Body of pancreas (tissue), 4 donors: ENCODE measurements around the gene ZFHX3. TPM values are rescaled to one million over a fixed set of nuclear protein-coding genes. Genes with fewer than 3 reads are reported as not detected.

Experiments used
- ATAC-seq: fragments of 150-250 bp; one replicate; pipeline ENCODE4 v1.9.1; 2016
- DNase-seq, 4 donors: peaks; one replicate each; pipeline ENCODE4 v3.0.0-alpha.2; 2019
- H3K27ac ChIP-seq, 4 donors: fragments of 200-600 bp; sonication (generic); 1 replicate in 3 of 4; 2 replicates in 1 of 4; pipeline versions ENCODE4 v1.5.1 to v1.6.1; 2016 to 2019; ENCODE audit warnings: mild to moderate bottlenecking in 1 of 4, mixed read lengths in 1 of 4, moderate library complexity in 1 of 4
- H3K27me3 ChIP-seq, 2 donors: fragments of 200-600 bp; sonication (generic); one replicate each; pipeline ENCODE4 v1.6.0; 2016; ENCODE audit warnings: mild to moderate bottlenecking in 1 of 2
- H3K36me3 ChIP-seq, 2 donors: fragments of 200-600 bp; sonication (generic); replicated peaks in 1 of 2; 2 replicates each; pipeline ENCODE4 v1.5.1; 2016; ENCODE audit warnings: low read depth in 2 of 2; ENCODE audit not compliant: insufficient read depth in 1 of 2
- H3K4me1 ChIP-seq: fragments of 200-600 bp; sonication (generic); one replicate; pipeline ENCODE4 v1.6.0; 2016
- H3K4me3 ChIP-seq, 2 donors: fragments of 200-600 bp; sonication (generic); 1 replicate in 1 of 2; 2 replicates in 1 of 2; pipeline ENCODE4 v1.5.1; 2016 to 2019
- H3K9me3 ChIP-seq, 3 donors: fragments of 200-600 bp; sonication (generic); 1 replicate in 2 of 3; 2 replicates in 1 of 3; pipeline ENCODE4 v1.5.1; 2016
- POLR2A ChIP-seq, 3 donors: fragments of 450-650 bp; IDR thresholded peaks; one replicate each; pipeline ENCODE4 v1.6.1; 2016; ENCODE audit warnings: antibody characterized with exemption in 3 of 3, mild to moderate bottlenecking in 2 of 3
- WGBS, 2 donors: methylation state at CpG; one replicate each; pipeline ENCODE4 v1.1.5; 2017; 5-methylcytosine and 5-hydroxymethylcytosine counted together
- intact Hi-C: fragments of 100-400 bp; cut with DNase I; formaldehyde crosslinking; loops from one replicate; pipeline ENCODE4 v1.15.1; 2023
- total RNA-seq, 2 donors: library from RNA; depleted of rRNA; stranded (reverse); fragments of >200 nt; gene quantifications; one replicate each; pipeline ENCODE4 v1.1.0, GENCODE V29; 2016
- TF ChIP-seq, protein P1 (sequence below), 7 experiments: fragments of 450-650 bp in 4 of 7; fragments of 200-600 bp in 3 of 7; sonication (generic) in 3 of 7; IDR thresholded peaks; one replicate each; pipeline ENCODE4 v1.5.1; 2016 to 2019; ENCODE audit warnings: antibody characterized with exemption in 7 of 7

Gene ZFHX3
- total RNA-seq, 2 donors from 2014 or later, result 22.4 to 24.6 TPM

DNA sequence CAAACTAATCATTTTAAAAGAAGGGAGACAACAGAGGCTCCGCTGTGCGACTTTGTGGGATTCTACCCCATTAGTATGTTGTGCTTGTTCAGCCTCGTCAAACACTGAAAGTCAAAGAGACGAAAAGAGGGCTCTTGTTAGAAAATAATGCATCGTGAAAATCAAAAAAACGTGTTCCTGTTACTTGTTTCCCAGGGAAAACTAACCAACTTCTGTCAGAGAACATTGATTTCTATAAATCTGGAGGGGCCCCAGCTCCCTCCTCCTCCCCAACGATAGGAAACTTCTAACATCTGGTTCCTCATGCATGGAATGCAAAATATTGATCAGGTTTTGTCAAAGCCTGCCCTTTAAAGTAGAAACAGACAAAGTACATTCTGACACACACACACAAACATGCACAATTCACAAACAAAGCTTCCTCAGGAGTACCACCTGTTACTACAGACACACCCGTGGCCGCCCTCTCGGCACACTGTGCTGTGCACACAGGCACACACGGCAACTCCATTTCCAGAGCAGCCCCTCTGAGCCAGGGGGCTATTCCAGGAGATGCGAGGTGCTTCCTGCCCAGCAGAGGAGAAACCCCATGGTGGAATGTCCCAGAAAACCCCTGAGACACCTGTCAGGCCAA is 151.3 kb downstream of the ZFHX3 start:
- DNase-seq, result no peak
- H3K4me3 ChIP-seq, result no peak overlapping the region

DNA sequence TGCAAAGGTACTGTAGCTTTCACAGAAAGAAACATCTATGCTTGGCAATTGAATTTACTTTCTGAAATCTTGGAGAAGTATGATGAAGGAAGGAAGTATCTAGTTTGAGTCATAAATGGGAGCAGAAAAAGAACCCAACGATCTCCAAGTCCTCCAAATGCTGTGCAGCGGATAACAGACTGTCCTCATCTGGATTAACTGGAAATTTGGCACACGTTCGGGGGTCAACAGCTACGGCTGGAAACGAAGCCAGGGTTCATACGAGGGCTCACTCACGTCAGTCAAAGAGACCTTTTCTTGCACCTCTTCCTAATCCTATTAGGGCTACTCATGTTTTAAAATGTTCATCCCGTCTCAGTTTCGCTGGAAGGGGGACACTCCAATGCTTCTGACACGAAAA is 152.0 kb downstream of the ZFHX3 start:
- peak overlapping the region in 1 of 4 donors; percentile 40 for H3K27ac ChIP-seq
- no peaks in the 10 kb centered on the region for H3K27me3 ChIP-seq
- no peaks in the 10 kb centered on the region for H3K36me3 ChIP-seq
- DNase-seq (no peak), ATAC-seq (no peak)
- H3K4me3 ChIP-seq, result no peak overlapping the region
- H3K4me1 ChIP-seq, result no peaks in the 10 kb centered on the region
- intact Hi-C loops, result no loop called here
- 67 to 68% methylated on average over 11 of the region's 11 CpGs for WGBS, 2 donors
- TF ChIP-seq, protein P1, sequence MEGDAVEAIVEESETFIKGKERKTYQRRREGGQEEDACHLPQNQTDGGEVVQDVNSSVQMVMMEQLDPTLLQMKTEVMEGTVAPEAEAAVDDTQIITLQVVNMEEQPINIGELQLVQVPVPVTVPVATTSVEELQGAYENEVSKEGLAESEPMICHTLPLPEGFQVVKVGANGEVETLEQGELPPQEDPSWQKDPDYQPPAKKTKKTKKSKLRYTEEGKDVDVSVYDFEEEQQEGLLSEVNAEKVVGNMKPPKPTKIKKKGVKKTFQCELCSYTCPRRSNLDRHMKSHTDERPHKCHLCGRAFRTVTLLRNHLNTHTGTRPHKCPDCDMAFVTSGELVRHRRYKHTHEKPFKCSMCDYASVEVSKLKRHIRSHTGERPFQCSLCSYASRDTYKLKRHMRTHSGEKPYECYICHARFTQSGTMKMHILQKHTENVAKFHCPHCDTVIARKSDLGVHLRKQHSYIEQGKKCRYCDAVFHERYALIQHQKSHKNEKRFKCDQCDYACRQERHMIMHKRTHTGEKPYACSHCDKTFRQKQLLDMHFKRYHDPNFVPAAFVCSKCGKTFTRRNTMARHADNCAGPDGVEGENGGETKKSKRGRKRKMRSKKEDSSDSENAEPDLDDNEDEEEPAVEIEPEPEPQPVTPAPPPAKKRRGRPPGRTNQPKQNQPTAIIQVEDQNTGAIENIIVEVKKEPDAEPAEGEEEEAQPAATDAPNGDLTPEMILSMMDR (IDR thresholded peaks at IDR 0.05), result no peak
- no peak for TF ChIP-seq POLR2A (IDR thresholded peaks at IDR 0.05)
- no peaks in the 10 kb centered on the region for H3K9me3 ChIP-seq

More for the DNA sequence above, 151.3 kb downstream of the ZFHX3 start:
- no peaks in the 10 kb centered on the region for H3K27me3 ChIP-seq
- H3K4me1 ChIP-seq, result no peaks in the 10 kb centered on the region
- H3K9me3 ChIP-seq, result no peaks in the 10 kb centered on the region
- peak; percentile 15 for ATAC-seq
- intact Hi-C loops, result no loop called here
- no peaks in the 10 kb centered on the region for H3K36me3 ChIP-seq
- 60 to 62% methylated on average over 11 to 12 of the region's 12 CpGs for WGBS, 2 donors
- H3K27ac ChIP-seq, result peak overlapping the region in 1 of 4 donors; percentile 40
- no peak for TF ChIP-seq POLR2A (IDR thresholded peaks at IDR 0.05)
- TF ChIP-seq, protein P1 (IDR thresholded peaks at IDR 0.05), result no peak

DNA sequence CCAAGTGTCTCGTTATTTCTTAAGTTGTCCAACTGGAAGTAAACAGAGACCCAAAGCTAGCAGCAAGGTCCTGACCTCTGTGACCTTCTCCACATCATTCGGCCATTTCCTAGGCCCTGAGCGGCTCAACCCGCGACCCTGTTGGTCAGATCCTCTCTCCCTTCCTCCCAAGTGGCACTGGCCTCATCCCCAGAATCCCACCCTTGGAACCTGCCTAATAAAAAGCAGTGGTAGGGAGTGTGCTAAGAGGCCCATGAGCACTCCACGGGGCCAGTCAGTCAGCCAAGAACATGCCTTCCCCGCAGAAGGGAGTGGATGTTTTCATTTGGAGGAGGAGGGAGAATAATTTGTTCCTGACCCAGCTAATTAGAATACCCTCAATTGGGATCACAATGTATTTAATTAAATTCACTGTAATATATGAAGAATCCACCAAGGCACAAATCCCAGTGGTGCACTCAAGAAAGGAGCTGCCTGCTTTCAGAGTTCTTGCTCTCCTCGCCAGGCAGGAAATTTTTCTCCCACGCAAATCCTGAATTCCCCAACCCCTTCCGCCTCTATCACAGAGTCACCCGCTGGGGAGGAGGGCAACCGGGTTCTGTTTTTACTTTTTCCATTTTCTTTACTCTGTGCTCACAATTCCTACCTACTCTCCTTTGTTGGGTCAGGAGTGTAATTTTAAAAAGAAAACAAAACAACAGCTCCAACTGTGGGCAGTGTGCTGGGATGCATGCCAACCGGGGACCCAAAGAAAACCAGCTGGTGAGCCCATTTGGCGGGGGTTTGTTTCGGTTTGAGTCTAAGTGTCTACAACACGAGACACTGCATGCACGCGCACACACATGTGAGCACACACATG is 153.4 kb downstream of the ZFHX3 start:
- 86 to 91% methylated on average over 18 of the region's 18 CpGs for WGBS, 2 donors
- no peaks in the 10 kb centered on the region for H3K9me3 ChIP-seq
- H3K27me3 ChIP-seq, result no peaks in the 10 kb centered on the region
- no peaks in the 10 kb centered on the region for H3K36me3 ChIP-seq
- intact Hi-C loops, result no loop called here
- H3K27ac ChIP-seq, result peak overlapping the region in 1 of 4 donors; percentile 31
- DNase-seq, result no peak
- H3K4me3 ChIP-seq, result no peak overlapping the region
- no peak for ATAC-seq
- TF ChIP-seq, protein P1 (IDR thresholded peaks at IDR 0.05), result no peak
- no peak for TF ChIP-seq POLR2A (IDR thresholded peaks at IDR 0.05)
- H3K4me1 ChIP-seq, result no peaks in the 10 kb centered on the region

DNA sequence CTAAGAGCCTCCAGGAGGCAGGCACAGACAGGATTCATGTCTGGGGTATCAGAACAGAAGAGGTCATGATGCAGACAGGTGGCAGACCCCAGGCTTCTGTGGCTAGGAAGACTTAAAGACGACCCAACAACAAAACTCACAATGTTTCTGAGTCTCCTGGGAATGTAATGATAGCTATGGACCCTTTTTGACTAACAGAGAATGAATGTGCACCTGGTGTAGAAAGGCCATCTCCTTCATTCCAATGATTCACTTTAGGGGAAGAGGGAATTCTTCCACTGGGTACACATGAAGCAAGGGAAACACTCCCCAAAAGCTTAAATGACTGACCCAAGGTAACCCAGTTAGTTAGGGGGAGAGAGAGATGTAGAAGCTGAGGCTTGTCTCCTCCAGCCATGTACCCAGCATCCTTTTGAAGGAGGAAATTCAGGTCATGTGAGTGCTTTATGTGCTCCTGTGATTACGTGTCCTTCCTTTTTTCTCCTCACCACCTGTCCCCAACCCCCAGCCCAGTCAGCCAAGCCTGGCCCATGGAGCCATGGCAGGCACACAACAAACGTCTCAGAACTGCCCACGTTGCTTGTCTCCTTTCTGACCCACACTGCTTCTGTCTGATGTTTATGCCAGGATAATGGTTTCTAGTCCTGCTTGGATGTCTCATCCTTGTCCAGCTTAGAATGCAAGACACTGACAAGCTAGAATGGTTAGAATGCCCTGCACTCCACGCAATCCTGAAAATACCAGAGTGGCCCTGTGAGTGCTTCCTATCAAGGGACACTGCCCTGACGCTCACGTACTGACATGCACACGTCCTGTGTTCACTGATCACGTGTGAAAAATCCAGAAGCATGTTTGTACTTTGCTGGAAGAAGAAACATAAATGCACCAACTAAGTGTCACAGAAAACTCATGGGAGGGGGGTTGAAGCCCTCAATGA is 156.4 kb downstream of the ZFHX3 start:
- DNase-seq (no peak), ATAC-seq (no peak)
- intact Hi-C loops, result no loop called here
- H3K4me3 ChIP-seq, result no peak overlapping the region
- no peak overlapping the region for H3K27ac ChIP-seq
- H3K36me3 ChIP-seq, result peaks cover 5 to 7% of the 10 kb centered on the region in 2 donors
- no peaks in the 10 kb centered on the region for H3K4me1 ChIP-seq
- TF ChIP-seq POLR2A (IDR thresholded peaks at IDR 0.05), result no peak
- TF ChIP-seq, protein P1 (IDR thresholded peaks at IDR 0.05), result no peak
- H3K27me3 ChIP-seq, result no peaks in the 10 kb centered on the region
- WGBS, 2 donors, result 68 to 96% methylated on average over 8 to 9 of the region's 9 CpGs
- H3K9me3 ChIP-seq, result no peaks in the 10 kb centered on the region
